ENCODE data around the gene CYTH2.
A peak's percentile ranks its signal among the peaks of the same experiment; 100 is the strongest.

Gene CYTH2, protein sequence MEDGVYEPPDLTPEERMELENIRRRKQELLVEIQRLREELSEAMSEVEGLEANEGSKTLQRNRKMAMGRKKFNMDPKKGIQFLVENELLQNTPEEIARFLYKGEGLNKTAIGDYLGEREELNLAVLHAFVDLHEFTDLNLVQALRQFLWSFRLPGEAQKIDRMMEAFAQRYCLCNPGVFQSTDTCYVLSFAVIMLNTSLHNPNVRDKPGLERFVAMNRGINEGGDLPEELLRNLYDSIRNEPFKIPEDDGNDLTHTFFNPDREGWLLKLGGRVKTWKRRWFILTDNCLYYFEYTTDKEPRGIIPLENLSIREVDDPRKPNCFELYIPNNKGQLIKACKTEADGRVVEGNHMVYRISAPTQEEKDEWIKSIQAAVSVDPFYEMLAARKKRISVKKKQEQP

DNA sequence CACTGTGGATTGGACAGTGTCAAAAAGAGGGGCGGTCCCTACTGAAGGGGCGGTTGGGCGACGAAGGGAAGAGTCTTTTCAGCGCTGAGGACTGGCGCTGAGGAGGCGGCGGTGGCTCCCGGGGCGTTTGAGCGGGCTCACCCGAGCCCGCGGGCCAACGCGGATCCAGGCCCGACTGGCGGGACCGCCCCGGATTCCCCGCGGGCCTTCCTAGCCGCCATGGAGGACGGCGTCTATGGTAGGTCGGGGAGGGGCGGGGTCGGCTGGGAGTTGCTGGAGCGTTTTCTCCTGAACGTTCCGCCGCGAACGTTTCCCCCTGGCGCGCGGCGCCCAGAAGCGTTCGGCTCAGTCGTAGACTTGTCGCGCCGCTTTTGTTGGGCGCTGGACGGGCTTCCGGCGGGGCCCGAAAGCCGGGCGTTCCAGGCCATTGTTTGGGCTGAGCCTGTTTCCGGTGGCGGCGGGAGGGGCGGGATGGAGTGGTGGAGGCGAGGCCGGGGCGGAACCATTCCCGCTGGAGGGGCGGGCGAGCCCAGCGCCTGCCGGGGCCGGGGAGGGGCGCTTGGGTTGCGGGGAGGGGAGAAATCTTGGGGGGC, at the start of gene CYTH2:
CYTH2 (plus strand) TSS at position 81 of the 593 bp plus-strand sequence; CDS start at position 220, 139 bp downstream.
- DNase-seq (ENCODE audit: low spot score) = peak; percentile 83

DNA sequence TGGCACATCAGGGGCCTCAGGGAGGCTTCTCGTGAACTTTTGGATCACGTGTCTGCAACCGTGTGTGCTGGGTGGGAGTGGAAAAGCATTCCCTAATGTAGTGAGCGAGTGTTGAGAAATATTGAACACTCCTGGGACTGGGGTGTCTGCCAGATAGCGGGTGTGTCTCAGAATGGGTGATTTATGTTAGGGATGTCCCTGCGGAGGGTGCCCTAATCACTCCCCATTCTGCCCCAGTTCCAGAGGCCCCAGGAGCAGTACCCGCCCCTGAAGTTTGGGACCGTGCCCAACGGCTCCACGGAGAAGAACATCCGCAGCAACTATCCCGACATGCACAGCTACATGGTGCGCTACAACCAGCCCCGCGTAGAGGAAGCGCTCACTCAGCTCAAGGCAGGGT, 47.6 kb upstream of the CYTH2 start:
- DNase-seq (ENCODE audit: low spot score) = no peak

DNA sequence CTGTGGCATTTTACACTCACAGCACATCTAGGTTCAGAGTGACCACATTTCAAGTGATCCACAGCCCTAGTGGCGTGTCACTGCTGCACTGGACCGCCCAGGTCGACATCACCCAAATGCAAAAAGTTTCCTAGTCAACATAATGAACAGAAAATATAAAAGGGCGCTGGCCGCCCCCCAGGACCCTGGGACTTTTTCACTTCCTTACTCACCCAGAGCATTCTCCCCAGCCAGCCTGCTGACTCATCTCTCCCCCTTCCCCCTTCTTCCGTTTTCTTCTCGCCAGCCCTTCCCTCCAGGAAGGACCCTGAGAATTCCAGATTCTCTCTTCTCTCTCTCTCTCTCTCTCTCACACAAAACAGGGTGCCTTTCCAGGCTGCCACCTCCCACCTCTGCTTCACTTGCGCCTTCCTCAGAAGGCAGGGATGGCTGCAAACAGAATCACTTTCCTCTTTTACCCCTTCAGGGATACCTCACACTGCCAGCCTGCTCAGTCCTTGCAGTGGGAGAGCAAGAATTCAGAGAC, 44.4 kb upstream of the CYTH2 start:
- DNase-seq (ENCODE audit: low spot score) = peak; percentile 54

DNA sequence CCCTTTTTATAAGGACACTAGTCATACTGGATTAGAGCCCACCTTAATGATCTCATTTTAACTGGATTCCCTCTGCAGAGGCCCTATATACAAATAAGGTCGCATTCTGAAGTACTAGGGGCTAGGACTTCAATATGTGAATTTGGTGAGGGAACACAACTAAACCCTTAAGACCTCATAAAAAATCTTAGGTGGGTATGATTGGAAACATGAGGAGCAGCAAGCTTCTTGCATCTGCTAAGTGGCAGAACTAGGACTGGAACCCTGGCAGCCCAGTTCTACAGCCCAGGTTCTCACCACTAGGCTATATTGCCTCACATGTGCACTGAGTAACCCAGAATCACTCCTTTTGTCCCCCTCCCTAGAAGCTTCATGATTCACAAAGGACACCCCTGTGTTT, 40.5 kb upstream of the CYTH2 start:
- DNase-seq (ENCODE audit: low spot score) = no peak

DNA sequence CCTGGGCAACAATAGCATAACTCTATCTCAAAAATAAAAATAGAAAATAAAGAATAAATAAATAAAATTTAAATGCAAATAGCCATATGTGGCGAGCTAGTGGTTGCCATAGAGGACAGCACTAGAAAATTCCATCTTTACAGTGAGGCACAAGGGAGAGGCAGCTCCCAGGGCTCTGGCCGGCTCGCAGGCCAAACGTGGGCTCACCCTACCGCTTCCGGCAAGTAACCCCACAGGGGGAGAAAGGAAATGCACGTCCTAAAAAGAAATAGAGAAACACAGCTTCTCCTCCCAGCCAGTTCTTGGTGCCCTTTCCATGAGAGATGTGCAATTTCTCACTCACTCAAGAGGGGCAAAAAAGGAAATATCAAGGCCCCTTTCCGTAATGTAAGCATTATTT, 35.8 kb upstream of the CYTH2 start:
- DNase-seq (ENCODE audit: low spot score) = no peak

DNA sequence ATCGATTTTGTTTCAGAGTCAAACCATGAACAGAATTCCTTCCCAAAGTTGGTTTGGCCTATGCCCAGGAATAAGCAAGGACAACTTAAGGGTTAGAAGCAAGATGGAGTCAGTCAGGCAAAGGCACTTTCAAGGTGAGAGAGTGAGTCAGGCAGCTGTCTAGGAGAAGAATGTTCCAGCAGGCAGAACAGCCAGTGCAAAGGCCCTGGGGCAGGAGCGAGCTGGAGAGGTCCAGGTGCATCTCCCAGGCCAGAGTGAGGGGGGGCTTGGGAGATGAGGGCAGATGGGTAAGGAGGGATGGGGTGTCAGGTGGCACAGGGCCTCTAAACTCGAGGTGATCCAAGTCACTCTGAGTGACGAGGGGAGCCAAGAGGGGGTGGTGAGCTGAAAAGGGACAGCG, 32.6 kb upstream of the CYTH2 start:
- no peak for DNase-seq (ENCODE audit: low spot score)

DNA sequence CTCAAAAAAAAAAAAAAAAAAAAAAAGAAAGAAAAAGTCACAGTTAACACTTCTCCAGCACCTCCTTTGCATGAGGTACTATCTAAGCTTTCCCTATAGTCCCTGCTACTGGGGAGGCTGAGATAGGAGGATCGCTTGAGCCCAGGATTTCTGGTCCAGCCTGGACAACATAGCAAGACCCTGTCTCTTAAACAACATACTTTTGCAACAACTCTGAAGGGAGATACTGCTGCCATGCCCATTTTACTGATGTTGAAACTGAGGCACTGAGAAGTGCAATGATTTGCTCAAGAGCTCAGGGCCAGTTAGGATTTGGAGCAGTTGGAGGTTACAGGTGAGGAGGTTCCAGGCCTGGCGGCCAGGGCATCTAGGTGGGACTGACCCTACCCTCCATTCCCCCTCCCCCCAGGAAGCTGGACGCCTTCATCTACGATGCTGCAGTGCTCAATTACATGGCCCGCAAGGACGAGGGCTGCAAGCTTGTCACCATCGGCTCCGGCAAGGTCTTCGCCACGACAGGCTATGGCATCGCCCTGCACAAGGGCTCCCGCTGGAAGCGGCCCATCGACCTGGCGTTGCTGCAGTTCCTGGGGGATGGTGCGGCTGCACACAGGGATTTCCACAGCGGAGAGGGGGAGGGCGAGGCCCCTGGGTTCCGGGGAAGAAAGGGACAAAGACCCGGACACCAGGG, 27.7 kb upstream of the CYTH2 start:
- DNase-seq (ENCODE audit: low spot score) = no peak

DNA sequence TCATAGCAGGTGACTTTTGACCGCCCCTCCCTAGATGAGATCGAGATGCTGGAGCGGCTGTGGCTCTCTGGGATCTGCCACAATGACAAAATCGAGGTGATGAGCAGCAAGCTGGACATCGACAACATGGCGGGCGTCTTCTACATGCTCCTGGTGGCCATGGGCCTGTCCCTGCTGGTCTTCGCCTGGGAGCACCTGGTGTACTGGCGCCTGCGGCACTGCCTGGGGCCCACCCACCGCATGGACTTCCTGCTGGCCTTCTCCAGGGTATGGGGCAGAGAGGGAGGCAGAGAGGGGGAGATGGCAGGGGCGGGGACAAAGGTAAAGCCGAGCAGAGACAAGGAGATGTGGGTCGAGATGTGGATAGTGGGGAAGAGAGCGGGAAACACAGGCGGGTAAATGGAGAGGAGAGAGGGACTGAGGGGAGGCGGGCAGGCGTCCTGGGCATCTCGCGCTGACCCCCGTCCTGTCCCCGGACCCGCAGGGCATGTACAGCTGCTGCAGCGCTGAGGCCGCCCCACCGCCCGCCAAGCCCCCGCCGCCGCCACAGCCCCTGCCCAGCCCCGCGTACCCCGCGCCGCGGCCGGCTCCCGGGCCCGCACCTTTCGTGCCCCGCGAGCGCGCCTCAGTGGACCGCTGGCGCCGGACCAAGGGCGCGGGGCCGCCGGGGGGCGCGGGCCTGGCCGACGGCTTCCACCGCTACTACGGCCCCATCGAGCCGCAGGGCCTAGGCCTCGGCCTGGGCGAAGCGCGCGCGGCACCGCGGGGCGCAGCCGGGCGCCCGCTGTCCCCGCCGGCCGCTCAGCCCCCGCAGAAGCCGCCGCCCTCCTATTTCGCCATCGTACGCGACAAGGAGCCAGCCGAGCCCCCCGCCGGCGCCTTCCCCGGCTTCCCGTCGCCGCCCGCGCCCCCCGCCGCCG, 26.8 kb upstream of the CYTH2 start:
- DNase-seq (ENCODE audit: low spot score) = no peak

DNA sequence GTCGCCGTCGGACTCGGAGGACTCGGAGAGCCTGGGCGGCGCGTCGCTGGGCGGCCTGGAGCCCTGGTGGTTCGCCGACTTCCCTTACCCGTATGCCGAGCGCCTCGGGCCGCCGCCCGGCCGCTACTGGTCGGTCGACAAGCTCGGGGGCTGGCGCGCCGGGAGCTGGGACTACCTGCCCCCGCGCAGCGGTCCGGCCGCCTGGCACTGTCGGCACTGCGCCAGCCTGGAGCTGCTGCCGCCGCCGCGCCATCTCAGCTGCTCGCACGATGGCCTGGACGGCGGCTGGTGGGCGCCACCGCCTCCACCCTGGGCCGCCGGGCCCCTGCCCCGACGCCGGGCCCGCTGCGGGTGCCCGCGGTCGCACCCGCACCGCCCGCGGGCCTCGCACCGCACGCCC, 25.9 kb upstream of the CYTH2 start:
- DNase-seq (ENCODE audit: low spot score) = peak; percentile 27

DNA sequence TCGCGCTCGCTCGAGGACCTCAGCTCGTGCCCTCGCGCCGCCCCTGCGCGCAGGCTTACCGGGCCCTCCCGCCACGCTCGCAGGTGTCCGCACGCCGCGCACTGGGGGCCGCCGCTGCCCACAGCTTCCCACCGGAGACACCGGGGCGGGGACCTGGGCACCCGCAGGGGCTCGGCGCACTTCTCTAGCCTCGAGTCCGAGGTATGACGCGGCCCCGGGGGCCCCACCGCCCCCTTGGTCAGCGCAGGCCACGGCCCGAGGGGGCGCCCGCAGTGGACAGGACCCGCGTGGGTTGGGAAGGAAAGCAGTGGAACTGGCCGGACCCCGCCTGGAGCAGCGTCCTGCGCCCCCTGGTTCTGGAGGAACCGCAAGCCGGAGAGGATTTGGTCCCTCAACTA, 25.4 kb upstream of the CYTH2 start:
- no peak for DNase-seq (ENCODE audit: low spot score)

DNA sequence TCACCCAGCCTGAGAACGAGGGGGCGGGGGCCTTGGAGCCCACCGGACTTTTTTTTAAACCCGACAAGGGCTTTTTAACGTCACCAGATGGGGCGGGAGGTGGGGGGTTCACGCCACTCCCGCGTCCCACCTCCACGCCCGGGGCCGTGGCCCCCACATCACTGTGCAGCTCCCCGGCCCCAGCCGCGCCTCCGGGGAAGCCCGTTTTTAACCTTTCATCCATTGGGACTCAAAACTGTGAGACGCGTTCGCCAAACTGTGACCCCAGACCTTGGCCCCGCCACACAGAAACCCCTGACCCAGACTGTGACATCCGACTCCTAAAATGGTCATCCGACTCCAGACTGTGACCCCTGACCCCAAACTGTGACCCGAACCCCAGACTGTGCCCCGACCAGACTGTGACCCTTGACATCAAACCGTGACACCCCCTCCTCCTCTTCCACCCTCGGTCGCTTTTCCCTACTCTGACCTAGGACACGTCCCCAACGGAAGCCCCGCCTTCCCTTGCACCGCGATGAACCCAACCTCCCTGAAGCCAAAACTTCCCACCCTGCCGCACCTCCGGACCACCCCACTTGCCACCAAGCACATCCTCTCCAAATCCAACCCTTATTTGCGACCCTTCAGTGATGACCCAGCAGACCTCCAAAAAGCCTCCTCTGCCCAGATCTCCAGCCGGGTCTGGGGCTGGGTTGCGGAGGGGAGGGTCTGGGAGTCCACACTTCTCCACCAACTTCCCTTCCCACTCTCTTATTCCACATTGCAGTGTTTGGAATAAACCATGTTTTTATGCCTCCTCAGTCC, 24.8 kb upstream of the CYTH2 start:
- no peak for DNase-seq (ENCODE audit: low spot score)

DNA sequence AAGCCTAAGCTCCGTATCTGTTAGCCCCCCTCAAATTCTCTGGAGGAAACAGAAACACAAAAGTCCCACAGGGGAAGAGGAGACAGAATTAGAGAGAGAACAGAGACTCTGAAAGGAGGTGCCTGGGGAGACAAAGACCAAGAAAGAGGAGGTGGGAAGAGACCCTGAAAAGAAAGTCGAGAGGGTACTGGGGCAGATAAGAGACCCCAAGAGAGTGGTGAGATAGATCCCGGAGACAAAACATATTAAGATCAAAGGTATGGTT, 24.3 kb upstream of the CYTH2 start:
- DNase-seq (ENCODE audit: low spot score) = no peak

DNA sequence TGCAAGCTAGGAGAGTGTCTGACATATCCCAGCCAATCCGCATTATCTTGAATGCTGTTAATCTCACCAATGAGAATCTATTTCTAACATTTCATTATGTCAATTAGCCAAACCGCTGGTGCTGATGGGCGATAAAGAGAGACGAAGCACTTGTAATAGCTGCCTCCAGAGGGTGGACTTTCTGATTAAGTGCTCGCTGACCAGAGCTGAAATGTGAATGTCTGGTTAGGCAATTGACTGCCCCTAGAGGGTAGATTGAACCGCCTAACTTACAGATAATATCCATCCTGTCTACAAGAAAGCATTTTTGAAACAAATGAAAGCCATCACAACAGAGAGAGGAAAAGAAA, 23.9 kb upstream of the CYTH2 start:
- DNase-seq (ENCODE audit: low spot score) = peak; percentile 94

DNA sequence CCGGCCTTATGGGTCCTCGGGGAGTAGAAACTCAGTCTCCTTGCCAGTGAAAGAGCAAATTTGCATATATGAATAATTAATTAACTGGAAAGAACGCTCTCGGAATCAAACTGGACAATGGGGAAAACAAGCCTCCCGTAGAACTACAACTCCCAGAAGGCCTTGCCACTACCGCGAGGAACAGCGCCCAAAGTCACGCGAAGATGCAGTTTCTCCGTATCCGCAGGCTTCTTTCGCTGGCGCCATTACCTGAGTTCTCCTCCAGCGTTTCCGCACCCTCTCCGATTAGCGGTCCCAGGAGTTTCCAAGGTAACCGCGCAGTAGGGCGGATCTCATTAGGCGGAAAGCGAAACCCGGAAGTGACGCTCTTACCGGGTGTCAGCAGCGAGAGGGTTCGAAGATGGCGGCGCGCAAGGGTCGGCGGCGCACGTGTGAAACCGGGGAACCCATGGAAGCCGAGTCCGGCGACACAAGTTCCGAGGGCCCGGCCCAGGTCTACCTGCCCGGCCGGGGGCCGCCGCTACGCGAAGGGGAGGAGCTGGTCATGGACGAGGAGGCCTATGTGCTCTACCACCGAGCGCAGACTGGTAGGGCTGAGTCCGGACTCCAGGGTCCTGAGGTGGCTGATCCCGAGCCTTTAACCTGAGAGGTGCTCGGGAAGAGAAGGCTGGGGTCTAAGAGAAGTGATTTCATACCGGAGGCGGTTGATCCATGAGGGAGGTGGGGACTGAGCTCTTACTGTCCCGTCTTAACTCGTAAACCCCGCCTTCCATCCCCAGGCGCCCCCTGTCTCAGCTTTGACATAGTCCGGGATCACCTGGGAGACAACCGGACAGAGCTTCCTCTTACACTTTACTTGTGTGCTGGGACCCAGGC, 23.3 kb upstream of the CYTH2 start, which contains the start of gene GRWD1:
GRWD1 (plus strand) TSS at position 378 of the 876 bp plus-strand sequence; CDS start at position 401, 23 bp downstream.
- DNase-seq (ENCODE audit: low spot score) = peak; percentile 96

DNA sequence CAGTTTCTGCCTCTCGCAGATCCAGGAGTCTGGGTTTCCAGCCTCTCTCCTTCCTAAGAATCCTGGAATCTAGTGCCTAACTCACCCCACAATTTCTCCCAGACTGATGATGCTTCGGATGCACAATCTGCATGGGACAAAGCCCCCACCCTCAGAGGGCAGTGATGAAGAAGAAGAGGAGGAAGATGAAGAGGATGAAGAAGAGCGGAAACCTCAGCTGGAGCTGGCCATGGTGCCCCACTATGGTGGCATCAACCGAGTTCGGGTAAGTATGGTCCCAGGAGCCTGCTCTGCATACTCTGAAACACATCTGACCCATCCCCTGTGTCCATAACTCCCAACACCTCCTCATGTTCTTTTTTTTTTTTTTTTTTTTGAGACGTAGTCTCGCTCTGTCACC, 22.6 kb upstream of the CYTH2 start:
- DNase-seq (ENCODE audit: low spot score) = no peak

DNA sequence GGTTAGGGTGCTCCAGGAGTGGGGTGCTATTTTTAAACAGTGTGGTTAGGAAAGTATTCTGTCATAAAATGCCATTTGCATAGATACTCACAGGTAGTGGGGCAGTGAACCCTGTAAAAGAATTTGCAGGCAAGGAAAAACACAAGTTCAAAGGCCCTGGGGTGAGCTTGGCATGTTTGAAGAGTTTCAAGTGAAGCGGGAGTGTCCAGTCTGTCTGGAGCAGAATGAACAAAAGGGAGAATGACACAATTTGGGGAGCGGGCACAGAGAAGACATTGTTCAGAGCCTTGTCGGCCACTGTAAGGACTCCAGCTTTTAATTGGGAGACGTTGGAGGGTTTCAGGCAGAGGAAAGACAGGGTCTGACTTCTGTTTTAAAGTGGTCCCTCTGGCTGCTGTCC, 20.6 kb upstream of the CYTH2 start:
- no peak for DNase-seq (ENCODE audit: low spot score)

DNA sequence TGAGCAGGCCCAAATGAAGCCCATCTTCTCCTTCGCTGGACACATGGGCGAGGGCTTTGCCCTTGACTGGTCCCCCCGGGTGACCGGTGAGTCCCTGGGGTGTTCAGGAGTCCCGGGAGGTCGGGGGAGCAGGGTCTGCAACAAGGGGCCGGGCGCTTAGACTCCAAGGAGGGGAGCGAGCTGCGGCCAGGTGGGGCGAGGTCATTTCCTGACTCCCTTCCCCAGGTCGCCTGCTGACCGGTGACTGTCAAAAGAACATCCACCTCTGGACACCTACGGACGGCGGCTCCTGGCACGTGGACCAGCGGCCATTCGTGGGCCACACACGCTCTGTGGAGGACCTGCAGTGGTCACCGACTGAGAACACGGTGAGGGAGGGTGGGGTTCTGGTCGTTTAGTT, 18.7 kb upstream of the CYTH2 start:
- DNase-seq (ENCODE audit: low spot score) = no peak

DNA sequence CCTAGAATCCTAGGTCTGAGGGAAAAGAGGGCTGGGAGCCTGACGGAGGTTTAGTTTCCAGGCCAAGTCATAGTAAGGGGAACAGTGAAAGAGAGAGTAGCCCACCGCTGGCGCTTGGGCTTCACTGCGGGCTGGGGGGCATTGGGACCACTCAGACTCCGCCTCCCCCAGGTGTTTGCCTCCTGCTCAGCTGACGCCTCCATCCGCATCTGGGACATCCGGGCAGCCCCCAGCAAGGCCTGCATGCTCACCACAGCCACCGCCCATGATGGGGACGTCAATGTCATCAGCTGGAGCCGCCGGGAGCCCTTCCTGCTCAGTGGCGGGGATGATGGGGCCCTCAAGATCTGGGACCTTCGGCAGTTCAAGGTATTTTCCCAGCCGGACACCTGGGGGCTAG, 18.3 kb upstream of the CYTH2 start:
- no peak for DNase-seq (ENCODE audit: low spot score)

DNA sequence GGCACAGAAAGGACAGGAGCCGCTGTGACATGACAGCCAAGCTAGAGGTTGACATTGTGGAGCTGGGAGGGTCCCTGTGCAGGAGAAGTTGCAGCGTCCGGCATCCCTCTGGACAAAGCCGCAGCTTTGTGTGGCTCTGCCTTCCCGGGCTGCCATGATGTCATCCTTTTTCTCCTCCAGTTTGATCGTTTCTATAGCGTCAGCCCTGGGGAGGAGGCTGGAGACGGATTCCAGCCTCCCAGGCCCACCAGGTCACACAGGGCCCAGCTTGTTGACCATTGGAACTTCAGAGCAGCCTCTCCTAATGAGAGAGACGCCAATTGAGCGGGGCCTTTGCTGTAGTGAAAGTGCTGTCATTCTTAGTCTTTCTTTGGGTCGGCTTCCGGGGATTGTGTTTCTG, 17.5 kb upstream of the CYTH2 start:
- DNase-seq (ENCODE audit: low spot score) = no peak

Measured in AG08395 (cell line).